Right cardiac atrium (tissue), 5 donors: ENCODE results near the gene RYR2. TPM values are rescaled to one million over a fixed set of nuclear protein-coding genes. Genes with fewer than 3 reads are reported as not detected.
A peak's percentile ranks its signal among the peaks of the same experiment; 100 is the strongest.

Experiments
- ATAC-seq, 2 donors: fragments of 200-7000 bp; cut with Tn5 transposase; one replicate each; pipeline versions ENCODE4 v1.8.0 to v1.9.1; 2020; ENCODE audit warnings: moderate library complexity in 2 of 2, mild to moderate bottlenecking in 1 of 2
- DNase-seq, 3 donors: peaks; one replicate each; pipeline ENCODE4 v3.0.0-alpha.2; 2020
- H3K27ac ChIP-seq: one replicate; pipeline ENCODE4 v1.5.1; 2013; ENCODE audit warnings: mild to moderate bottlenecking, low read length, control low read depth, moderate library complexity
- H3K27me3 ChIP-seq: one replicate; pipeline ENCODE4 v1.6.1; 2013; ENCODE audit not compliant: control insufficient read depth, insufficient read depth
- H3K4me1 ChIP-seq: one replicate; pipeline ENCODE4 v1.6.1; 2013; ENCODE audit warnings: low read length; ENCODE audit not compliant: control insufficient read depth, insufficient read depth
- H3K4me3 ChIP-seq: one replicate; pipeline ENCODE4 v1.5.1; 2013; ENCODE audit warnings: low read length, control low read depth
- H3K9me3 ChIP-seq: one replicate; pipeline ENCODE4 v1.6.1; 2013; ENCODE audit warnings: low read length; ENCODE audit not compliant: control insufficient read depth
- WGBS: extraction: QIAGEN DNeasy Blood & Tissue Kit; methylation state at CpG from one replicate; pipeline ENCODE4 v1.1.7; 2013; 5-methylcytosine and 5-hydroxymethylcytosine counted together
- intact Hi-C, 4 donors: fragments of 100-400 bp; cut with DNase I; formaldehyde crosslinking; loops; one replicate each; pipeline versions ENCODE4 v1.11.0 to v1.14.0; 2022 to 2023
- polyA plus RNA-seq: library from polyadenylated mRNA; stranded (reverse); fragments of 200-250 nt; gene quantifications from one replicate; pipeline ENCODE4 v1.2.3, GENCODE V29; 2013
- total RNA-seq, 4 donors: library from RNA; stranded (reverse); fragmentation: NEBNext Ultra II Directional; extraction: Animal tissue kit (Norgen Biotek cat#: 25700); gene quantifications; one replicate each; pipeline ENCODE4 v1.2.1, GENCODE V29; 2021
- donor health status: healthy with polysubstance abuse.
- donor health status: DM: no; HTN: yes; CAD: no.
- donor health status: DM: no; HTN: no; CAD: no.
- donor health status: DM: no; HTN: yes; CAD: no; lungs with severe emphysema.
- donor health status: DM: yes; HTN: yes; CAD: no.

RYR2 gene
- total and polyA plus RNA-seq, 5 donors: 166 to 716 (median 487) TPM

GRCh38 chr1:237754627-237755026, 712.6 kb downstream of the RYR2 start:
- ATAC-seq (no peak), DNase-seq (no peak)
- intact Hi-C loops: no loop called here
- Histone ChIP-seq H3K4me1 (no peaks in the 10 kb centered on the region), H3K27me3 (no peaks in the 10 kb centered on the region), H3K9me3 (no peaks in the 10 kb centered on the region), H3K4me3 (no peak overlapping the region), H3K27ac (no peak overlapping the region)
- 82% methylated on average over 3 of the region's 3 CpGs for WGBS

GRCh38 chr1:237756304-237756967, 714.5 kb downstream of the RYR2 start:
- DNase-seq (peak in 1 of 3 donors; percentile 36), ATAC-seq (no peak)
- Histone ChIP-seq H3K9me3 (no peaks in the 10 kb centered on the region), H3K4me1 (no peaks in the 10 kb centered on the region), H3K27ac (no peak overlapping the region), H3K4me3 (no peak overlapping the region), H3K27me3 (no peaks in the 10 kb centered on the region)
- 85% methylated on average over 12 of the region's 12 CpGs for WGBS
- intact Hi-C loops: no loop called here

GRCh38 chr1:237759377-237759776, 717.4 kb downstream of the RYR2 start:
- intact Hi-C loops: no loop called here
- H3K27me3 ChIP-seq: no peaks in the 10 kb centered on the region
- H3K9me3 ChIP-seq: no peaks in the 10 kb centered on the region
- no peak overlapping the region for H3K4me3 ChIP-seq
- H3K27ac ChIP-seq: no peak overlapping the region
- ATAC-seq: no peak
- DNase-seq: no peak
- WGBS: 70% methylated on average over 5 of the region's 5 CpGs
- no peaks in the 10 kb centered on the region for H3K4me1 ChIP-seq

GRCh38 chr1:237760951-237761350, 719.0 kb downstream of the RYR2 start:
- H3K4me1 ChIP-seq: no peaks in the 10 kb centered on the region
- DNase-seq (no peak), ATAC-seq (no peak)
- intact Hi-C loops: no loop called here
- no peak overlapping the region for H3K4me3 ChIP-seq
- H3K9me3 ChIP-seq: no peaks in the 10 kb centered on the region
- no peak overlapping the region for H3K27ac ChIP-seq
- no peaks in the 10 kb centered on the region for H3K27me3 ChIP-seq
- 60% methylated on average over 5 of the region's 5 CpGs for WGBS

- H3K27ac ChIP-seq: no peak overlapping the region
- H3K4me3 ChIP-seq: no peak overlapping the region
- no peaks in the 10 kb centered on the region for H3K9me3 ChIP-seq
- WGBS: 71% methylated on average over 7 of the region's 7 CpGs
- no peaks in the 10 kb centered on the region for H3K4me1 ChIP-seq
- ATAC-seq: peak in 1 of 2 donors; percentile 26
- intact Hi-C loops: no loop called here
- no peak for DNase-seq
- H3K27me3 ChIP-seq: no peaks in the 10 kb centered on the region
These were observed 721.2 kb downstream of the RYR2 start for GRCh38 chr1:237763137-237763536.

- intact Hi-C loops: no loop called here
- DNase-seq (no peak), ATAC-seq (no peak)
- Histone ChIP-seq H3K9me3 (no peaks in the 10 kb centered on the region), H3K27ac (no peak overlapping the region), H3K4me3 (no peak overlapping the region), H3K27me3 (no peaks in the 10 kb centered on the region), H3K4me1 (no peaks in the 10 kb centered on the region)
- 45% methylated on average over 2 of the region's 2 CpGs for WGBS
These were observed 721.8 kb downstream of the RYR2 start for GRCh38 chr1:237763751-237764150.

GRCh38 chr1:237769916-237770315, 727.9 kb downstream of the RYR2 start:
- H3K27me3 ChIP-seq: no peaks in the 10 kb centered on the region
- no peaks in the 10 kb centered on the region for H3K4me1 ChIP-seq
- H3K9me3 ChIP-seq: no peaks in the 10 kb centered on the region
- H3K27ac ChIP-seq: no peak overlapping the region
- H3K4me3 ChIP-seq: no peak overlapping the region
- DNase-seq: no peak
- WGBS: 64% methylated on average over 2 of the region's 2 CpGs
- intact Hi-C loops: no loop called here
- ATAC-seq: no peak

- 51% methylated on average over 3 of the region's 3 CpGs for WGBS
- Histone ChIP-seq H3K9me3 (no peaks in the 10 kb centered on the region), H3K4me1 (no peaks in the 10 kb centered on the region), H3K27me3 (no peaks in the 10 kb centered on the region), H3K27ac (no peak overlapping the region), H3K4me3 (no peak overlapping the region)
- no peak for DNase-seq
- intact Hi-C loops: no loop called here
- no peak for ATAC-seq
These were observed 730.0 kb downstream of the RYR2 start for GRCh38 chr1:237772009-237772408.

- Histone ChIP-seq H3K27me3 (no peaks in the 10 kb centered on the region), H3K27ac (no peak overlapping the region), H3K4me3 (no peak overlapping the region), H3K9me3 (no peaks in the 10 kb centered on the region), H3K4me1 (no peaks in the 10 kb centered on the region)
- peak in 1 of 2 donors; percentile 51 for ATAC-seq
- intact Hi-C loops: no loop called here
- WGBS: 65% methylated on average over 4 of the region's 4 CpGs
- no peak for DNase-seq
These were observed 732.3 kb downstream of the RYR2 start for GRCh38 chr1:237774246-237774645.

- no peak overlapping the region for H3K27ac ChIP-seq
- DNase-seq (no peak), ATAC-seq (no peak)
- WGBS: 74% methylated on average over 3 of the region's 3 CpGs
- intact Hi-C loops: no loop called here
- no peaks in the 10 kb centered on the region for H3K27me3 ChIP-seq
- H3K9me3 ChIP-seq: no peaks in the 10 kb centered on the region
- H3K4me3 ChIP-seq: no peak overlapping the region
- no peaks in the 10 kb centered on the region for H3K4me1 ChIP-seq
These were observed 737.4 kb downstream of the RYR2 start for GRCh38 chr1:237779356-237779755.

GRCh38 chr1:237786066-237786719, 744.2 kb downstream of the RYR2 start:
- no peaks in the 10 kb centered on the region for H3K27me3 ChIP-seq
- intact Hi-C loops: no loop called here
- WGBS: 80% methylated on average over 11 of the region's 11 CpGs
- no peaks in the 10 kb centered on the region for H3K9me3 ChIP-seq
- peaks cover 2% of the 10 kb centered on the region for H3K4me1 ChIP-seq
- no peak for ATAC-seq
- DNase-seq: no peak
- H3K4me3 ChIP-seq: no peak overlapping the region
- no peak overlapping the region for H3K27ac ChIP-seq
